ENCODE data around the gene CCDC183. TPM values are rescaled to one million over a fixed set of nuclear protein-coding genes. Genes with fewer than 3 reads are reported as not detected.
"Not testable (repeated sequence)": the region's sequence is repeated elsewhere in the genome, so short reads cannot be mapped to it uniquely, and the experiment has no call there.

Gene CCDC183
- polyA plus RNA-seq, 3 donors, result 5.7 to 7.6 (median 7.2) TPM

DNA sequence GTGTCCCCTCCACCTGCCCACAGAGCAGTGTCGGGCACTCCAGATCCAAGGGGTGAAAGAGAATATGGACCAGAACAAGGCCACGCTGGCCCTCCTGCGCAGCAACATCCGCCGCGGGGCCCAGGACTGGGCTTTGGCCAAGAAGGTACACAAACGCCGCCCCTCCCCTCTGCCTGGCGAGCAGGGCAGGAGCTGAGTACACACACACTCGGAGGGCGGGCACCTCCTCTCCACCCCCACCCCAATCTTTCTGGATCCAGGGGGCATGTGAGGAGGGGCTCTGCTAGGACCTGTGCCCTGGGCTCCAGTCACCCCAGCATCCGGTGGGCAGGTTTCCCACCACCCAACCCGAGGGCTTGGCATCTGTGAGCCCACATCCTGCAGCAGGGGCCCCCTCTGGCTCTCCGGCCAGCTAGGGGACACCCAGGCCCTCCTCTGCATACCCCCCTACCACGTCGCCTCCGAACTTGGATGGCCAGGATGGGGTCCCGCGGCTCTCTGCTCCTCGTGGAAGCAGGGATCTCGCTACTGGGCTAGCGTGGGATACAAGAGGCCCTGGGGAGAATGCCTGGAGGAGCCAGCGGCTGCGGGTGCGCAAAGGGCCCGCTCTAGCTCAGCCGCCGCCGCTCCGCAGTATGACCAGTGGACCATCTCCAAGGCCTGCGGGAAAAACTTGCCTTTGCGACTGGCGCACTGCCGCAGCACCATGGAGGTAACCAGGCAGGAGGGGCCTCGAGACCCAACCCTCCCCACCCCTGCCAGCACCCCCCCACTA is 3.1 kb downstream of the CCDC183 start:
- no peak for DNase-seq

DNA sequence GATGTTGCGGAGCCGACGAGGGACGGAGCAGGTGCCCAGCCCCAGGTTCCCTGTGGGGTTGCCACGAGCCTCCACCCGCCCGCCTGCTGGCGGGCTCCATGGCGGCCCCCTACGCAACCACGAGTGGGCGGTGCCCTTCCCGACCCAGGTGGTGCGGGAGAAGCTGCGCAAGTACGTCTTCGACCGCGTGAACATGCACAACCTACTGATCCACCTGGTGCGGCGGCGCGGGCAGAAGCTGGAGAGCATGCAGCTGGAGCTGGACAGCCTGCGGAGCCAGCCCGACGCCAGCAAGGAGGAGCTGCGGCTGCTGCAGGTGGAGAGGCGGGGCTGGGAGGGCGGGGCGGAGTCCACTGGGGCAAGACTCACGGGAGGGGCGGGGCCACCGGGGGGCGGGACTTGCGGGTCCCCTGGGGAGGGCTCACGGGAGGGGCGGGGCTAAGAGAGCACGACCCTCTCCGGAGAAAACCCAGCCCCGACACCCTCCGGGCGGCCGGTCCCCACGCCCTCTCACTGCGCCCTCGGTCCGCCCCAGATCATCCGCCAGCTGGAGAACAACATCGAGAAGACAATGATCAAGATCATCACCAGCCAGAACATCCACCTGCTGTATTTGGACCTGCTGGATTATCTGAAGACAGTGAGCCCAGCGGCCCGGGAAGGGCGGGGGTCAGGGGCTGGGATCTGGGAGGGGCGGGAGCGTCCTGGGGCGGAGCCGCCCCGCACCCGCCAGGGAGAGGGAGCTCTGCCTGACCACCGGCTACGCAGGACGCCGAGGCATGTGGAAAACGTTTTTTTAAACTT is 3.9 kb downstream of the CCDC183 start:
- DNase-seq, result peak; percentile 88

DNA sequence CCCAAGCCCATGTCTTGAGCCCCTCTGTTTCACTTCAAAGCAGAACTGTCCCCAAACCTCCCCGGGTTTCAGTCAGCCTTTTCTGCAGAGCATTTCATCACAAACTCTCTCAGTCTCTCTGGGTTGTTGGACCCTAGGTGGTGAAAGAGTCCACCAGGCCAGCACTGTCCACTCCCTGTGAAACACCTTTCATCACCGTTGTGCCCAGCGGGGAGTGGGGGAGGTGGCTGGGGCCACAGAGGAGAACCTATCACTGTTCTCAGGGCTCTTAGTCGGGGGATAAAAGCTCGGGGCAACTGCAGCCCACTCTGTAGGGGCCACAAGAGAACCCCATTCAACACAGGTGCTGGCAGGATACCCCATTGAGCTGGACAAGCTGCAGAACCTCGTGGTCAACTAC is 6.2 kb downstream of the CCDC183 start:
- no peak for DNase-seq

DNA sequence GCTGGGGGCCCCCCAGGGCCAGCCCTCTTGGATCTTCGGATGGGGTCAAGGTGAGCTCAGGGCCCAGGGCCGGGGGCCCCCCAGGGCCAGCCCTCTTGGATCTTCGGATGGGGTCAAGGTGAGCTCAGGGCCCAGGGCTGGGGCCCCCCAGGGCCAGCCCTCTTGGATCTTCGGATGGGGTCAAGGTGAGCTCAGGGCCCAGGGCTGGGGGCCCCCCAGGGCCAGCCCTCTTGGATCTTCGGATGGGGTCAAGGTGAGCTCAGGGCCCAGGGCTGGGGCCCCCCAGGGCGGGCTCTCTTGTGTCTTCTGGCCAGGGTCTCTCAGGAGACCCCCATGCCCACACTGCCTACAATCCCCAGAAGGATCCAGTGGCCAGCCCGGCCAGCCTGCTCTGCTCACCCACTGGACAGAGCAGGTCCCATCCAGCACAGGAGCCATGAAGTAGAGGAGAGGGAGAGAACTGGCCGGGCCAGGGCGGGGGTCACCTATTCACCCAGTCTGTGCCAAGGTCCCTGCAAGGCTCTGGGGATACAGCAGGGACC is 6.9 kb downstream of the CCDC183 start:
- not testable (repeated sequence) for DNase-seq

DNA sequence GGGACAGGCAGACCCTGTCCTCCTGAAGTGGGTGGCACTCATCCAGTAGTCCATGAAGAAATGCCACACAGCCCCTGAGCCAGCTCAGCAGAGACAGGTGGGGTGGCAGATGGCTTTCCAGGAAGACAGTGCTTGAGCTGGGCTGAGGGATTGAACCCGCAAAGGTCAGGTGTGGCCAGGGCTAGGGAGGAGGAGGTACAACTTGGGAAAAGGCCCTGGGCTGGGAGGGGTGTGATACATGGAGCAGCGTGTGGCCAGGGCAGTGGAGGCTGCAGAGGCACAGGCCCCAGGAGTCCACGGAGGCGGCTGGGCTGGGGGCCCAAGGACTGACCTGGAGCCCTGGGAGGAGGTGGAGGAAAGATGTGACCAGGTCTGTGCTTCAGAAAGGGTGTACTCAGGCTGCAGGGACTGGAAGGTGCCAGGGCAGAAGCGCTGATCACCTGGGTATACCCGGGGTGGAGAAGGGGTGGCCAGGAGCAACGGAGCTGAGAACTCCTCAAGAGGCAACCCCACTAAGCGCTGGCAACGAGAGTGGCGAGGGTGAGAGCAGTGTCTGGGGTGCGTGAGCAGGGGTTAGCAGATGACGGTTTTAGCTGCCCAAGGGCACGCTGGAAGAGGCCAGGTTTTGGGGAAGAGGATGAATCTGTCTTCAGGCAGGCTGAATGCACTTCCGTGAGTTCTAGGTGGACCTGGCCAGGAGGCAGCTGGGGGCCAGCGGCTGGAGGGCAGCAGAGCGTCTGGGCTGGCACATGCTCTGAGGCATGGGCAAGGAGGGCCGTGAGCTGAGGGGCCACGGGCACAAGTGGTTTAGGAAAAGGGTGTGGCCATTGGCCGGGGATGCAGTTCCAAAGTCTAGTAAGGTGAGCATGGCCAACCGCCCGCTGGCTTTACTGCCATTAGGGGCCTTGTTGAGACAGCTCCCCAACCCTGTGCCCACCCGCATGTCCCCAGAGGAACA is 7.7 kb downstream of the CCDC183 start:
- DNase-seq, result no peak

DNA sequence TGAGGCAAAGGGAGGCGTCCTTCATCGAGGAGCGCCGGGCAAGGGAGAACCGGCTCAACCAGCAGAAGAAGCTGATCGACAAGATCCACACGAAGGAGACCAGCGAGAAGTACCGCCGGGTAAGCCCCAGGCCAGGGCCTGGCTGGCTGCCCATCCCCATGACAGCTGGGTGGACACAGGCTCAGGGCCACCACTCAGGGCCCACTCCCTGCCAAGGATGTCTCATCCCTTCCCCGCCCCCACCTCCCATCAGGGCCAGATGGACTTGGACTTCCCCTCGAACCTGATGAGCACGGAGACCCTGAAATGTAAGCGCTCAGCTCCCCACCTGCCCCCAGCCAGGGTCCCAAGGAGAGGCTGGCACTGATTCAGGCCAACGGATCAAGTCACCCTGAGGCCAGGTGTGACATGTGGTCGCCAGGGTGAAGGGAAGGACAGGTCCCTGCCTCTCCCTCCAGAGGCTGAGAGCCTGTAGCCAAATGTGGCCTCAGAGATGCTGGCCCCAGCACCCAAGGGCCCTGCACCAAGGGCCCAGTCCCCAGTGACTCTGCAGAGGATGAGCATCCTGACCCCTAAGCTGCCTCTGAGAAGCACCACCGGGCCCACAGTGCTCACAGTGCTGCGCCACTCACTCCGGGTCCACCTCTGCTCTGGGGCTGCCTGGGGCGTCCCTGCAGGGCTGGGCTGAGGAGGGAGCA is 8.5 kb downstream of the CCDC183 start:
- DNase-seq, result no peak

DNA sequence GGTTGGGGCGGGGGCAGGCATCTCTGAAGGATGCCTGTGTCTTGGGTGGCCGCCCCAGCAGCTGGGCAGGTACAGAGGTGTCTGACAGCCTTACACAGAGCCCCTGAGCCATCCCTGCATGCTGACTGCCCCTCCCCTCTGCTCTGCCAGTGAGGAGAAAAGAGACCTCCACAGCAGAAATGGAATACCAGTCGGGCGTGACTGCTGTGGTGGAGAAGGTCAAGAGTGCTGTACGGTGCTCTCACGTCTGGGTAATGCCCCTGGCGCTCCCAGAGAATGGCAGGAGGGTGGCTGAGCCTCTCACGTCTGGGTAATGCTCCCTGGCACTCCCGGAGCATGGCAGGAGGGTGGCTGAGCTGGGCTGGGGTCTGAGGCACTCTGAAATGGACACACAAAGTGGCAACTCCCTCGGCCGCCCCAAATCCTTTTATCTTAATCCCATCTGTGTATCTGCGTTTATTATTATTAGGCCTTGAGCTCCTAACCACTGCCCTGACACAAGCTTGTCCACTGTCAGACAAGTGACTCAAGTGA is 9.1 kb downstream of the CCDC183 start:
- DNase-seq, result no peak

DNA sequence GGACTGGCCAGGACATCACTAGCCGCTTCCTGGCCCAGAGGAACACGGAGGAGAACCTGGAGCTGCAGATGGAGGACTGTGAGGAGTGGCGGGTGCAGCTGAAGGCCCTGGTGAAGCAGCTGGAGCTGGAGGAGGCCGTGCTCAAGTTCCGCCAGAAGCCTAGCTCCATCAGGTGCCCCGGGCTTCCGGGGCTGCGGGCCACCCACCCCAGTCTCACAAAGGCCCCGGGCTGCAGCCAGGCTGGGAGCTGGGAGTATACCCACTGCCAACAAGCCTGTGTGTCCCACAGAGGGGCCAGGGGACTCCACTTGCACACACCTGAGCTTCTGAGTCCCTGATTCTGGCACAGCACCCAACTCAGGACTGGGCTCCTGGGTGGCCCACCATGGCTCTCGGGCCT is 9.9 kb downstream of the CCDC183 start:
- no peak for DNase-seq

DNA sequence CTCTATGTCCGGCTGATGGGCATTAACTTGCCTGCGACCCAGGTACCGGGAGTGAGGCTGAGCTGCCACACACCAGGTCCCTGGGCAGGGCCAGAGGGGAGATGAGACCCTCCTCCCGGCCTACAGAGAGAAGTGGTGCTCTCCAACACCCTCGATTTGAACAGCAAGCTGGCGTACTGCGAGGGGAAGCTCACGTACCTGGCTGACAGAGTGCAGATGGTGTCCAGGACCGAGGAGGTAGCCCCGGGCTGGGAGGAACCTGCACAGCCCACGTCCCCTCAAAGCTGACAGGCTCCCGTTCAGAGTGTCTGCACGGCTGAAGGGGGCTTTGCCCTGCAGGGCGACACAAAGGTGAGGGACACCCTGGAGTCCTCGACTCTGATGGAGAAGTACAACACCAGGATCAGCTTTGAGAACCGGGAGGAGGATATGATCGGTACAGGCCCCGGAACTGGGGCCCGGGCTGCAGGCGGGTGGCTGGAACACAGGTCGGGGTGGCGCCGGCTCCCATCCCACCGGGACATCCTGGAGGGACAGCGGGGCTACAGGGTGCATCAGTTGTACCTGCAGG is 10.6 kb downstream of the CCDC183 start:
- DNase-seq, result no peak

DNA sequence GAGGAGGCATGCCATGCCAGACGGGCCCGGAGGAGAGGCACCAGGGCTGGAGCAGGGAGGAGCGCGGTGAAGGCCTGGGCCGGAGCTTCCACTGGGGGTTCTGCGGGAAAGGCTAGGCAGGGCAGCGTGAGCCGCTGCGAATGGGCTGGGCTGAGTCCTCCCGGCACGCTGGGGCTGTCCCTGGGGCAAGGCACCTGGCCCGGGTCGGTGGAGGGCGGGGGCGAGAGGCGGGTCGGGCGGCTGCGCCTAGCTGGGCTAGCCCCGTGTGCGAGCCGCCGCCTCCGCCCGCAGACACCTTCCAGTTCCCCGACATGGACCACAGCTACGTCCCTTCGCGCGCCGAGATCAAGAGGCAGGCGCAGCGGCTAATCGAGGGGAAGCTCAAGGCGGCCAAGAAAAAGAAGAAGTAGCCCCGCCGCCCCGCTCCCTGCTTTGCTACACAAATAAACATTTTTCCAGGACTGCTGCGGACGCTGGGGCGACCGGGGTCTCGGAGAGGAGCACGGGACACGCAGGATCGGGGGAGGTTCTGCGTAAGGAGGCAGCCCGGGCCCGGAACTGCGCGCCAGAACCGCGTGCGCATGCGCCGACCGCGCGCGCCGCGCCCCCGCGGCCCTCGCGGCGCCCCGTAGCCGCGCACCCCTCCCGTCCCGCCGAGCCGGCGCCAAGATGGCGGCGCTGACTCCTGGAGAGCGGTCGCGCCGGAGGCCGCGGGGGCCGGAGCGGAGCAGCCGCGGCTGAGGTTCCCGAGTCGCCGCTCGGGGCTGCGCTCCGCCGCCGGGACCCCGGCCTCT is 11.3 kb downstream of the CCDC183 start, which contains the start of gene RABL6:
Gene RABL6, plus strand, starts transcription at position 668 of the 794 bp plus-strand sequence. CDS start 249 bp downstream, outside the sequence.
- no peak for DNase-seq

DNA sequence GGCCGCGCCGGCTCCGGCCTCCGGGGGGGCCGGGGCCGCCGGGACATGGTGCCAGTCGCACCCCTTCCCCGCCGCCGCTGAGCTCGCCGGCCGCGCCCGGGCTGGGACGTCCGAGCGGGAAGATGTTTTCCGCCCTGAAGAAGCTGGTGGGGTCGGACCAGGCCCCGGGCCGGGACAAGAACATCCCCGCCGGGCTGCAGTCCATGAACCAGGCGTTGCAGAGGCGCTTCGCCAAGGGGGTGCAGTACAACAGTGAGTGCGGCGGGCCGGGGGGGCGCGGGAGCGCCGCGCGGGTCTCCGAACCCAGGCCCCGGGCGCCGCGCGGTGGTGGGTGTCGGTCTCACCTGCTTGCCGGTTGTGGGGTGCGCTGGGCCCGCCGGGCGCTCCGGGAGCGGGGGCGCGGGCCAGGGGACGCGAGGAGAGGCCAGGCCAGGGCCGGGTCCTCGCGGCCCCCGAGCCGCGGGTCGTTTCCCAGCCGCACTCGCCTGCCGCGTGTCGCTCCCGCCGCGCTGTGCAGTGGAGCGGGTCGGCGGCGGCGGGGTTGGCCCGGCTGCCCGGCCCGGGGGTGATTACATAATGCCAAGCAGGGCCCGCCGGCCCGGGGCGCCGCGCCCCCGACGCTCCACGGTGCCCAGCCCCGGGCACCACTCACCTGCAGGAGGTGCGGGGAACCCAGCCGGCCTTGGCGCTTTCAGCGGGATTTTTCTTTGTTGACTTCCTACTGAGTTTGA is 12.1 kb downstream of the CCDC183 start:
- DNase-seq, result no peak

DNA sequence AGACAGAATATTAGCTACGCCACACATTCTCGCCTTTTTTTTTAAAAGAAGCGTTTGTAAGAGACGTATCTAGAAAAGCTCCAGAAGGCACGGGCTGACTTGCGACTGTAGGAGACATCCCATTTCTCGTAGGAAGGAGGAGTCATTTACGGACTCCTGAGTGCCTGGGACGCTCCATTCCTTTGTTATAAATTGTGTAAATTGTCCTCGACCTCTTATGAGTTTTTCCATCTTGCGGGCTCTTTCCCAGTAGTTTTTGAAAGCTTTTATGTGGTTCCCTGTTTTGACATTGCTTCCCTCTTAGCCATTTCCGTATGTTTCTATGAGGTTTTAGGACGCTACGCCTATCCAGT is 12.6 kb downstream of the CCDC183 start:
- no peak for DNase-seq

DNA sequence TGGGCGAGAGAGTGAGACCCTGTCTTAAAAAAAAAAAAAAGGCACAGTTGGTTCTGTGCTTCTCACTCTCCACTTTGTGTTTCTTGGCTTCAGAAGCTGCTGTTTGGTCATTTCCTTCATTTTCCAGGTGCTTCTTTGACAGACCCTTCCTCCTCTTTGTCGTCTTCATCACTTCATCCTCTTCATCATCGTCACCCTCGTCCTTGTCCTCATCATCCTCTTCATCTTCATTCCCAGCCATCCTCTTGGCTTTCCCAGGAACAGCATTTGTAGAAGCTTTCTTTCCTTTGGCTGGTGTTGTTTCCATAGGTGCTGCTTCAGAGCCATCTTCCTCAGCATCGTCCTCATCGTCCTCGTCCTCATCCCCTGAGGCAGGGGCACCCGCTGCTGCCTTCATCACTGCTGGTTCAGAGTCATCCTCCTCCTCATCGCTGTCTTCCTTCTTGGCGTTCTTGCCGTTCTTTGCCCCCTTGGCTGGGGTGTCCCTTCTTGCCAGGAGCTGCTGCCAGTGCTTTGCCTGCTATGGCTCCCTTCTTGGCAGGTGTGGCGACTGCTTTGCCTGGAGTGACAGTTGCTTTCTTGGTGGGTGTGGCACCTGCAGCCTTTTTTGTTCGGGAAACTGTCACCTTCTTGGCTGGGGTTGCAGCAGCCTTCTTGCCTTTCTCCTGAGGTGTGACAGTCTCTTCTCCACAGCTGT is 18.7 kb downstream of the CCDC183 start:
- DNase-seq, result no peak

DNA sequence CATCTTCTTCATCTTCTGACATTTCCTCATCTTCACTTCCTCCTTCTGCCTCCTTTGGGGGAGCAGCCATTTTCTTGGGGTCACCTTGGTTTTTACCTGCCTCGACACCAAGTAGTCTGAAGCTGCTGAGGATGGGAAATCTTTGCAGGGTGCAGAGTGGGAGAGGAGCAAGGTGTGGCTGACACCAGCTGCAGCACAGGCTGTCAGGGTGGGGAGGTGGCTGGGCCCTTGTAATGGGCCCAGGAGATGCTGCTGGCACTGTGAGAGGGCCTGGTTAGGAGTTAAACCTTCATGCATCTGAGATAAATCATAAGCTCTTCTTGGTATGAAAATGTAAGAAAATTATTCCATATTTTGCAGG is 19.3 kb downstream of the CCDC183 start:
- no peak for DNase-seq

DNA sequence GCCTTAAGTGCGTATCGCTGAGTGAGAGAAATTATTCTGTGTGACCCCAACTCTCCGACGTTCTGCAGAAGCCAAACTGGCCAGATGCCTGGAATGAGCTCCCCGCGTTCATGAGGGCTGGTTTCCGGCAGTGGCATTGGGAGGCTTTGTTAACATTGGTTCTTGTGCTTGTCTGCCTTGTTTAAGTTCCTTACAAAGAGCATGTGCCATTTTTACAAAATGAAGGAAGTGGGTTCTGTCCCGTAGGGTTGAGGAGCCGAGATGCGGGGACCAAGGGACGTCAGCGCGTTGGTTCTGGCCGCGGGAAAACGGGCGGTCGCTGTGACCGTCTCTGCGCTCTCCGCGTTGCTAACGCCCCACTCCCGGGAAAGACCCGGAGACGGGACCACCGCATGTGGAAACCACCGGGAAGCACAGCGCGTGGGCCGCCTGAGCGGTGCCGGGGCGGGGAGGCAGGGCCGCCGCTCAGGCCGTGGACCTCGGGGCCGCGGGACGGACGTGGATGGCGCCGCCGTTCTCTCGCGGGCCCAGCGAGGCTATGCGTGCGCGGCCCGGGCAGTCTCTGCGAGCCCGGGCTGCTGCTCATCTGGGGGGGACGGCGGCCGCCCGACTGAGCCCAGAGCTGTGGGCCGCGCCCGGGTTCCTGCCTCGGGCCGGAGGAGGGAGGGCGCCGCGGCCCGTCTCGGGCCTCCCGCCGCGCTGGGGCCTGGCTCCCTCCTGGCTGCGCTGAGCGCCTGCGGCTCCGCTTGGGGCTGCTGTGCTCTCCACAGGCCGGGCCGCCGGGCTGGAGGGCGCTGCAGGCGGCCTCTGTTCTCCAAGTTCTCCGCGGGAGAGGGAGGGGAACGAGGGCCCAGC is 25.1 kb downstream of the CCDC183 start:
- DNase-seq, result no peak

DNA sequence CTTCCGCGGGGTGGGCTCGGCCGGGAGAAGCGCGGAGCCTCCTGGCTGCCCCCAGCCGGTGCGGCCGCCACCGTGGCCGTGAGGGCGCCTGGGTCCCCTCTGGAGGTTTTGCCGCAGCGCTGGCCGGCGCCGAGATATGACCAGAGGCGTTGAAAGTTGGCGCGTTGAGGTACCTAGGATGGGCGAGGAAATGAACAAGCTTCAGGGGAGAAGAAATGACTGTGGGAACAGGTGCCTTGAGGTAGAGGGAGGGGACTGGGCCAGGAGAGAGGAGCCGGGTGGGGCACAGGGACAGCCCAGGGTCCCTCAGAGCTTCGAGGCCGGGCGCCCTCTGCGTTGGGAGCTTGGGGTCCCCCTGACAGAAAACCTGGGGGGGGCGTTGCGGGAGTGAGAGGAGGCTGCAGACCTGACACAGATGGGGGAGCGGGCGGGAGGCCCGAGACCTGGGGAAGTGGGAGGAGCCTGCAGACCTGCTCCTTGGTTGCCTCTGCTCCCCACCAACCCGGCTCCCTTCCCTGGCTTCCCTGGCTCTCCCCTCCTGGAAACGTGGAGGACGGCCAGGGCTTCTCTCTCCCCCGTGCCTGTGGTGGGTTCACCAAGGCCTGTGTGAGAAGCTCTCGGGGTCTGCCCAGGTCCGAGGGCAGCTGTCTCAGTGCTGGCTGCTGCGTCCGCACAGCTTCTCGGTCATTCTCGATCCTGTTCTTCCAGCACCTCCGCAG is 25.8 kb downstream of the CCDC183 start:
- DNase-seq, result no peak

All from renal pelvis (tissue), 4 donors.